ENCODE results near the gene NCKAP5. TPM values are rescaled to one million over a fixed set of nuclear protein-coding genes. Genes with fewer than 3 reads are reported as not detected.

Gene NCKAP5
- total and polyA plus RNA-seq, 2 of the 13 experiments (the other 11 are each of a cell fraction or from before 2014, with no cell fraction given) = 0.01 TPM; not detected in 1

DNA sequence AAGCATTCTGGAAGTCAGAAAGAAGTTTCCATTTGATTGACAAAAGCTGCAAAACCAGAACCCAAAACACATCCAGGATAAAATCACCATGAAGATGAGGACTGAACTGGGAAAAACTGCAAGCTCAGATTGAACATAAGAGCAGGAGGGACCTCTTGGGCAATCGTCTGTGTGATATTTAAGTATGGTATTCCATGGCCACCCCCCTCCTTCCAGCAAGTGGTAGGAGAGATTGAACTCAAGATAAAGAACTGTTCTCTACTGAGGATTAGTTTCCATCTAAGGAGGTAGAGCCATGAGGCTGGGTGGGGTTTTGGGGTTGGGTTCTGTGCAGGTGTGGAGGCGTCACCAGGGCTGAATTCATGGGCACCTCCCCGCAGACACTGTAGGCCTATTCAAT lies 251.1 kb downstream of the NCKAP5 start:
- H3K9me3 ChIP-seq (ENCODE audit: low read length) = peaks cover 29% of the 10 kb centered on the region
- DNase-seq (ENCODE audit: low spot score) (no peak), ATAC-seq (no peak), FAIRE-seq (no peak)
- CTCF ChIA-PET (ENCODE audit: low intra/inter-chr PET ratio, low total read pairs) = no interaction called here
- no peak overlapping the region for H2AFZ ChIP-seq (ENCODE audit: low read length)
- H3K4me2 ChIP-seq (ENCODE audit: low read depth, low read length) = no peak overlapping the region
- H3K27me3 ChIP-seq (ENCODE audit: control insufficient read depth in 1 of 2, insufficient read depth in 2 of 2, low read length in 2 of 2) = no peaks in the 10 kb centered on the region
- H3K4me1 ChIP-seq (ENCODE audit: insufficient read depth, low read length) = no peaks in the 10 kb centered on the region
- POLR2A ChIA-PET = no interaction called here
- H3K36me3 ChIP-seq (replicated peaks in 1 of 2; ENCODE audit: control insufficient read depth in 1 of 2, insufficient read depth in 2 of 2, low read length in 2 of 2) = no peaks in the 10 kb centered on the region
- intact Hi-C loops (cut with micrococcal nuclease; ENCODE audit: unreplicated experiment) = no loop called here
- no peaks in the 10 kb centered on the region for H4K20me1 ChIP-seq (ENCODE audit: insufficient read depth, low read length)
- no TSS peak for BruUV-seq (replicated peaks)
- H3K27ac ChIP-seq (ENCODE audit: extremely low read length, insufficient read depth, low read length) = no peak overlapping the region
- H3K9ac ChIP-seq (ENCODE audit: insufficient read depth, low read depth, low read length) = no peak overlapping the region
- H3K4me3 ChIP-seq (replicated peaks in 1 of 3; ENCODE audit: insufficient read depth in 1 of 3, low read depth in 2 of 3, low read length in 3 of 3) = no peak overlapping the region
- in situ Hi-C loops (cut with HindIII; ENCODE audit: extremely low pct_ligation_motif_present, low pct_unique_long_range_greater_than_20kb) = no loop called here
- TF ChIP-seq TOPORS (CRISPR knock-in tag; IDR thresholded peaks at IDR 0.05) = no peak
- TF ChIP-seq ZNF563 (CRISPR knock-in tag; IDR thresholded peaks at IDR 0.05) = no peak
- TF ChIP-seq TRIM24 (CRISPR knock-in tag; IDR thresholded peaks at IDR 0.05) = no peak
- TF ChIP-seq TARDBP (CRISPR knock-in tag; IDR thresholded peaks at IDR 0.05) = no peak
- TF ChIP-seq, protein P1, sequence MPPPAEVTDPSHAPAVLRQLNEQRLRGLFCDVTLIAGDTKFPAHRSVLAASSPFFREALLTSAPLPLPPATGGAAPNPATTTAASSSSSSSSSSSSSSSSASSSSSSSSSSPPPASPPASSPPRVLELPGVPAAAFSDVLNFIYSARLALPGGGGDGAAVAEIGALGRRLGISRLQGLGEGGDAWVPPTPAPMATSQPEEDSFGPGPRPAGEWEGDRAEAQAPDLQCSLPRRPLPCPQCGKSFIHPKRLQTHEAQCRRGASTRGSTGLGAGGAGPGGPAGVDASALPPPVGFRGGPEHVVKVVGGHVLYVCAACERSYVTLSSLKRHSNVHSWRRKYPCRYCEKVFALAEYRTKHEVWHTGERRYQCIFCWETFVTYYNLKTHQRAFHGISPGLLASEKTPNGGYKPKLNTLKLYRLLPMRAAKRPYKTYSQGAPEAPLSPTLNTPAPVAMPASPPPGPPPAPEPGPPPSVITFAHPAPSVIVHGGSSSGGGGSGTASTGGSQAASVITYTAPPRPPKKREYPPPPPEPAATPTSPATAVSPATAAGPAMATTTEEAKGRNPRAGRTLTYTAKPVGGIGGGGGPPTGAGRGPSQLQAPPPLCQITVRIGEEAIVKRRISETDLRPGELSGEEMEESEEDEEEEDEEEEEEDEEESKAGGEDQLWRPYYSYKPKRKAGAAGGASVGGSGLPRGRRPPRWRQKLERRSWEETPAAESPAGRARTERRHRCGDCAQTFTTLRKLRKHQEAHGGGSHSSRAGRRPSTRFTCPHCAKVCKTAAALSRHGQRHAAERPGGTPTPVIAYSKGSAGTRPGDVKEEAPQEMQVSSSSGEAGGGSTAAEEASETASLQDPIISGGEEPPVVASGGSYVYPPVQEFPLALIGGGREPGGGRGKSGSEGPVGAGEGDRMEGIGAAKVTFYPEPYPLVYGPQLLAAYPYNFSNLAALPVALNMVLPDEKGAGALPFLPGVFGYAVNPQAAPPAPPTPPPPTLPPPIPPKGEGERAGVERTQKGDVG (CRISPR knock-in tag; IDR thresholded peaks at IDR 0.05; ENCODE audit: borderline replicate concordance) = no peak
- no peak for TF ChIP-seq TMF1 (CRISPR knock-in tag; IDR thresholded peaks at IDR 0.05; ENCODE audit: low read depth)
- no peak for TF ChIP-seq ZNF33B (CRISPR knock-in tag; IDR thresholded peaks at IDR 0.05)
- TF ChIP-seq SUZ12 (IDR thresholded peaks at IDR 0.05; ENCODE audit: low read depth, low read length) = no peak
- no peak for TF ChIP-seq ZSCAN25 (CRISPR knock-in tag; IDR thresholded peaks at IDR 0.05)
- no peak for TF ChIP-seq ZFP36L2 (CRISPR knock-in tag; IDR thresholded peaks at IDR 0.05)
- TF ChIP-seq ZSCAN30 (CRISPR knock-in tag; IDR thresholded peaks at IDR 0.05) = no peak
- no peak for TF ChIP-seq POLR2AphosphoS5 (IDR thresholded peaks at IDR 0.05; ENCODE audit: low read depth, low read length)
- TF ChIP-seq HDAC1 (CRISPR knock-in tag; IDR thresholded peaks at IDR 0.05) = no peak
- no peak for TF ChIP-seq ZNF549 (CRISPR knock-in tag; IDR thresholded peaks at IDR 0.05)
- no peak for TF ChIP-seq SRSF1 (optimal IDR thresholded peaks at IDR 0.05; ENCODE audit: low read depth, low read length)
- TF ChIP-seq ZNF484 (CRISPR knock-in tag; IDR thresholded peaks at IDR 0.05; ENCODE audit: borderline replicate concordance, low read depth) = no peak
- TF ChIP-seq RBM39 (IDR thresholded peaks at IDR 0.05; ENCODE audit: low read depth, low read length, poor library complexity, severe bottlenecking) = no peak
- no peak for TF ChIP-seq FOXA1 (IDR thresholded peaks at IDR 0.05)
- no peak for TF ChIP-seq FOXA1 (CRISPR knock-in tag; IDR thresholded peaks at IDR 0.05)
- TF ChIP-seq, protein P2, sequence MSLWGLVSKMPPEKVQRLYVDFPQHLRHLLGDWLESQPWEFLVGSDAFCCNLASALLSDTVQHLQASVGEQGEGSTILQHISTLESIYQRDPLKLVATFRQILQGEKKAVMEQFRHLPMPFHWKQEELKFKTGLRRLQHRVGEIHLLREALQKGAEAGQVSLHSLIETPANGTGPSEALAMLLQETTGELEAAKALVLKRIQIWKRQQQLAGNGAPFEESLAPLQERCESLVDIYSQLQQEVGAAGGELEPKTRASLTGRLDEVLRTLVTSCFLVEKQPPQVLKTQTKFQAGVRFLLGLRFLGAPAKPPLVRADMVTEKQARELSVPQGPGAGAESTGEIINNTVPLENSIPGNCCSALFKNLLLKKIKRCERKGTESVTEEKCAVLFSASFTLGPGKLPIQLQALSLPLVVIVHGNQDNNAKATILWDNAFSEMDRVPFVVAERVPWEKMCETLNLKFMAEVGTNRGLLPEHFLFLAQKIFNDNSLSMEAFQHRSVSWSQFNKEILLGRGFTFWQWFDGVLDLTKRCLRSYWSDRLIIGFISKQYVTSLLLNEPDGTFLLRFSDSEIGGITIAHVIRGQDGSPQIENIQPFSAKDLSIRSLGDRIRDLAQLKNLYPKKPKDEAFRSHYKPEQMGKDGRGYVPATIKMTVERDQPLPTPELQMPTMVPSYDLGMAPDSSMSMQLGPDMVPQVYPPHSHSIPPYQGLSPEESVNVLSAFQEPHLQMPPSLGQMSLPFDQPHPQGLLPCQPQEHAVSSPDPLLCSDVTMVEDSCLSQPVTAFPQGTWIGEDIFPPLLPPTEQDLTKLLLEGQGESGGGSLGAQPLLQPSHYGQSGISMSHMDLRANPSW (CRISPR knock-in tag; IDR thresholded peaks at IDR 0.05; ENCODE audit: borderline replicate concordance) = no peak
- H3K79me2 ChIP-seq (ENCODE audit: insufficient read depth, low read length) = no peaks in the 10 kb centered on the region
- WGBS (ENCODE audit: low lambda C conversion rate) = 14% methylated on average over 3 of the region's 3 CpGs

Data from HepG2 (cell line).